ENCODE measurements around the gene ZMIZ1.

The ZMIZ1 gene

DNA sequence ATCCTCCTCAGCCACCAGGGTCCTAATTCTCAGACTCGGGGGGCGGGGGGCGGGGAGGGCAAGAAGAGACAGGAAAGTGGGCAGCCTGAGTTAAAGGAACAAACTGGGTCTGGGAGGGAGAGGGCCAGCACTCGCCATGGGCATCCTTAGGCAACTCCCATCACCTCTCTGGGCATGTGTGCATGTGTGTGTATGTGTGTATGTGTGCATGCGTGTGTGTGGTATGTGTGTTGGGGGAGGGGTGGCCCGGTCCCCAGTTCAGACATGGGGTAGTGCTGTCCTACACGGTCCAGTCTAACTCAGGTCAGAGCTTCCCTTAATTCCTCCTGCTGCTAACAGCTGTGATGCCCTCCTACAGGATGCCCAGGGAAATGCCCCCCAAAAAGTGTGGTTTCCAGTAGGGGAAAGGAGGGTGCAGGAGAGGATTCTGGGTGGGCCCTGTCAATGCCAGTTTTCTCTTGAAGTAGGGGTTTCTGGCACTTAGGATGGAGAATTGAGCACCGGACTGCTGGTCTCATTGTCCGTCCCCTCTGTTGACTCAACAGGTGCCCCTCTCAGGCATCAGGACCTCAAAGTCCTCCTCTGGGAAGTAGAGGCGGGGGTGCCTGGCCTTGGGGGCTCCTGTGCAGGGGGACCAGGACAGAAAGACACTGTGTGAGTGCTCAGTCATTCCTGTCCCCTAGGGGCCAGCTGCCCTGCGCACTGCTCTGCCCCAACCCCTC is 15.1 kb upstream of the ZMIZ1 start:
- no peak for DNase-seq

DNA sequence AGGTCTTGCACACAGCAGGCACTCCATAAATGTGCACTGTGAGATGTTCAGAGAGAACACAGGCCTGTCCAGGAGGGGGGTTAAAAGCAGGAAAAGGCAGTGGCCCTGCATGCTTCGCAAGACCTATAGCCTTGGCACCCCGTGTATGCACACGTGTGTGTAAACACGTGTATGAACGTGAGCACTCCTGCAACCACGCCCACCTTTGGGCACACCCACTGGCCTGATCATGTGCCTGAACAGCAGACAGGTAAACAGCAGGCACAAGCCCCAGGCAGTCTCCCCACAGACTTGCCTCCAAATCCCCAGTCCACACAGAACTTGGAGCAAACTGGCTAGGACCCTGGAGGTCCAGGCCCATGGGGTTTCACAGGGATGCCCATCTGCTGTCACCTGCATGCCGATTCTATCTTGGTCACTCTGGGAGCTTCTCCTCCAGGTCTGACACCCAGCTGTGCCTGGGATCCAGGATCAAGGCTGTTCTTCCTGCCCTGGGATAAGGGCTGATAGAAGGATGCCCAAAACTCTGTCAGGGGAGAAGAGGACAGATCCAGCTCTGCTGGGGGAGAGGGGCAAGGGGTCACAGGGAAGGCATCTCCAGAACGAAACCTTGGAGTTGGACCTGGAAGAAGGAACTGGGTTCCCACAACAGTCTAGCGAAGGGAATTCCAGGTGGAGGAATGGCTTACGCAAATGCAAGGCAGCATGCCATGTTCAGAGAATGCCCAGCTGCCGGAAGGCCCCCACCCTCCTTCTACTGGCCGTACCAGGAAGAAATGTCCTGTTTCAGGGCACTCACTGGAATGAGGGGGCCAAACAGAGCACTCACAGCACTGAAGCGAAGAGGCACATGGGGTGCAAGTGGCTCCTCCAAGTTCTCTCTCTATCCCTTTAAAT is 14.3 kb upstream of the ZMIZ1 start:
- no peak for DNase-seq

DNA sequence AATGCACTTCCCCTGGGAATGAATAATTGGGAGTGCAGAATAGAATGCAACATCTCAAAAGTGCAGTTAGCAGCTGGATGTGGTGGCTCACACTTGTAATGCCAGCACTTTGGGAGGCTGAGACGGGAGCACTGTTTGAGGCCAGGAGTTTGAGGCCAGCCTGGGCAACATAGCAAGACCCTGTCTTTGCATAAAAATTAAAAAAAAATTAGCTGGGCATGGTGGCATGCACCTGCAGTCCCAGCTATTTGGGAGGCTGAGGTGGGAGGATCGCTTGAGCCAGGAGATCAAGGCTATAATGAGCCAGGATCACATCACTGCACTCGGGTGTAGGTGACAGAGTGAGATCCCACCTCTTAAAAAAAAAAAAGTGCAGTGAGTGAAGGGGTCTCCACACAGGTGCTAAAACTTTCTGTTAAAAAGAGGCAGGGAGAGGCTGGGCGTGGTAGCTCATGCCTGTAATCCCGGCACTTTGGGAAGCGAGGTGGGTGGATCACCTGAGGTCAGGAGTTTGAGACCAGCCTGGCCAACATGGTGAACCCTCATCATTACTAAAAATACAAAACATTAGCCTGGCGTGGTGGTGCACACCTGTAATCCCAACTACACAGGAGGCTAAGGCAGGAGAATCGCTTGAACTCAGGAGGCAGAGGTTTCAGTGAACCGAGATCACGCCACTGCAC is 13.5 kb upstream of the ZMIZ1 start:
- DNase-seq, result no peak

DNA sequence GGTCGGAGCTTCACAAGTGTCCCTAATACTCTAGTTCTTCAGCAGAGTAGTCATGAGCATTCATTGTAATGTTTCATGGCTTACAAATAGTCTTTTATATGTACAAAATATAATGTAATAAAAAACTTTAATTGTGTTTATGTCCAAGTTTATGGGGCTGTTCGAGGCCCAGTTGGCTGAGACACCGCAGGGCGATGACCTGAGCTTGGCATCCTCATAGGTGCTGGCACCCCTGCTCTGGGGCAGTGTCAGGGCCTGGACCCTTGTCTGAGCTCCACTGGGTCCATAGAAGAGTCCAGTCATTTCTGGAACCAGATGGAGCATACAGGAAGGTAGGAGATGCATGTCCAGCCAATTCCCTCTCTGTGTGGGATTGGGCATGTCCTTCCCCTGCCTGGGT is 12.9 kb upstream of the ZMIZ1 start:
- DNase-seq, result no peak

DNA sequence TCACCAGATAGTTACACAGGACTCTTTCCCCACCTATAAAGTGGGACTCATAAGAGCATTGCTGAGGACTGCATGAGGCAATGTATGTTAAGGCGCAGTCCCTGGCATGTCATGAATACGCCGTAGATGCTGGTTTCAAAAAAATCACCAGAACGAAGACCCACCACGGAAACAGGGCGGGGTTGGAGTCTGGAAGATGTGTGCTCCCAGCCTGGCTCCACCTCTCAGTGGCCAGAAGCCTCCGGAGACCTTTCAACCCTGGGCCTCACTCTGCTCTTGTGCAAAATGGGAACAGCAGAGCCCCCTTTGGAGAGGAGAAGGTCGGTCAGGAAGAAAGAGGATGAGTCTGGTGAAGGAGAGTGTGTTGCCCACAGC is 12.4 kb upstream of the ZMIZ1 start:
- DNase-seq, result no peak

DNA sequence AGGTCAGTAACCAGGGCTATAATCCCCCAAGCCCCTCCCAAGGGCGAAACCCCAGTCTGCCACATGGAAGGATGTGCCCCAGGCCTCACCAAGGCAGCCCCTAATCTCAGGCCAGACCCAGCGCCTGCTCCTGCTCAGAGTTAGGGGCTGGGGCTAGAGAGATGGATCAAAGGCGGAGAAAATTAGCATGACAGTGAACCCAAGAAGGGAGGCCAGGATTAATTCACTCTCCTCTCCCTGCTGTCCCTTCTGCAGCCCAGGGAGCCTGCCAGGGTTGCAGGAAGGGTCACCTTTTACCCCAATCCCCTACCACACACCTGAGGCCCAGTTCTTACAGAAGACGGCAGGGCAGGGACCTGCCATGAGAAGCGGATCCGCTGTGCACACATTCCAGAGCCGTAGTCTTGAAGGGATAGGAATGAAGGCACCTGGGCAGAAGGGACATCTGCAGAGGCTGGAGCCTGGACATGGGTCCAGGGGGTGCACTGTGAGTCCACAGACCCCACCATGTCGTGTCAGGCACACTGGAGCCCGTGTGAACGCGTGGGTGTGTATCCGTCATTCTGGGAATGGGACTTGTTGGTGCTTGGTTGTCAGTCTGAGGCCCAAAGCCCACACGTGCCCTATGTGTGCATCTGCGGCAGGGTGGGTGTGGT is 11.9 kb upstream of the ZMIZ1 start:
- no peak for DNase-seq

DNA sequence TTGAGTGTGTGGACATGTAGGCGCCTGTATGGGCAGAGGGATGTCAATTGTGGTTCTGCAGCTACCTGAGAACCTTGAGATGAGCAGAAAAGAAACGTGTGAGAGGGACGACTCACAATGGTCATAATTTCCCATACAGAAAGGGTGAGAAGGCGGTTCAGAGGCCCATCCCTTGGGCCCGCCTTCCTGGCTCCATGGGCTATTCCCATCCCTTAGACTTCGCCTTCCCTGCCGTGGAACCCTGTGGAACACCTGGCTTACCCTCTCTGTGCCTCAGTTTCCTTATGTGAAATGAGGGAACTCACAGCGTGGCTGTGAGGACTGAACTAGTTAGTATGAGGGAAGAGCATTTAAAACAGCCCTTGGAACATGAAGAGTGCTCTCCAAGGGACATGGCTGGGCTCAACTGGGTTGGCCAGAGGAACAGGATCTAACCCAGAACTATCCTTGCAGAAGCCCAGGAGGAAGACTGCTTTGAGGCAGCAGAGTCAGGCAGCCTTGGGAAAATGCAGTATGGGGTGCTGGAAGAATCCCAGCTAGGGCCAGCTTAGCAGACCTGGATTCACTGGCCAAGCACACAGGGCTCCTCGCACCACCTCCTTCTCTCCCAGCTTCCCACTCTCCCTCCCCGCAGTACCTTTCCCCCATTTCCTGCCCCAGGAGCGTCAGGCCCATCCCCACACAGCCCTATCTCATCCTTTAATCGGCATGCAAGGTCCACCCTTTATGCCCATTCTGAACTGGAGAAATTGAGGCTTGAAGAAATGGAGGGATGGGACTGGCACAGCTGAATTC is 11.1 kb upstream of the ZMIZ1 start:
- no peak for DNase-seq

DNA sequence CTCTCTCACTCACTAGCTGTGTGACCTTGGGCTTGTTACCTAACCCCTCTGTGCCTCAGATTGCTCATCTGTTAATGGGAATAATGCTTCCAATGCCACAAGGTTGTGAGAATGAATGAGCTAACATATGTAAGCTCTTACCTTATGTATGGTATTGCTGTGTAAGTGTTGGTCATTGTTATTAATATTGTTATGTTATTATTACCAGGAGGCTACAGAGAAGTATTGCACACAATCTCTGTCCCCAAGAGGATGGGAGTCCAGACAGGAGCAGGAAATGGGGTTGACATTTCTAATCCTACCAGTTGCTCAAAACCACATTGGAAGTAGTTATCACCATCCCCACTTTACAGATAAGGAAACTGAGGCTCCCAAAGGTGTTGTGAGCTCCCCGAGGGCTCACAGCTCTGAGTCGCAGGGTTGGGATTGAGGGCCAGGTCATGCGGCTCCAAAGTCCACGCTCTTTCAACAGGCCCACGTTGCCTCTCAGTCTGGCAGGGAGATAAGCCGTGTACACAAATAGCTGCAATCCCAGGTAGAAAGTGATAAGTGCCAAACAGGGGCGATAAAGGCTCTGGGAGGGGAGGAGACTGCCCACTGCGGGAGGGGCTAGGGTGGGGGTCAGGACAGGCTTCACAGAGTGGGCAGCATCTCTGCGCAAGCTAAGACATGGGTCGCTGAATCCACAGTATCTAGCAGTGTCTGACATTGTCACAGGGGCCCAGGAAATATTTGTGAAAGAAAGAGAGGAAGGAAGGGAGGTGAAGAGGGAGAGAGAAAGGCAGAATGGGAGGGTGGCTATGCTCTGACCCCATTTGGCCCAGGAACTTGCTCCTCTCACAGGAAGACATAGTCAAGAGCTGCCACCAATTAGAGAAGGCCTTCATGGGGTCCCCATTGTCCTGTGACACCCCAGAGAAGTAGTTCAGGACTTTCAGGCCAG is 9.6 kb upstream of the ZMIZ1 start:
- DNase-seq, result no peak

DNA sequence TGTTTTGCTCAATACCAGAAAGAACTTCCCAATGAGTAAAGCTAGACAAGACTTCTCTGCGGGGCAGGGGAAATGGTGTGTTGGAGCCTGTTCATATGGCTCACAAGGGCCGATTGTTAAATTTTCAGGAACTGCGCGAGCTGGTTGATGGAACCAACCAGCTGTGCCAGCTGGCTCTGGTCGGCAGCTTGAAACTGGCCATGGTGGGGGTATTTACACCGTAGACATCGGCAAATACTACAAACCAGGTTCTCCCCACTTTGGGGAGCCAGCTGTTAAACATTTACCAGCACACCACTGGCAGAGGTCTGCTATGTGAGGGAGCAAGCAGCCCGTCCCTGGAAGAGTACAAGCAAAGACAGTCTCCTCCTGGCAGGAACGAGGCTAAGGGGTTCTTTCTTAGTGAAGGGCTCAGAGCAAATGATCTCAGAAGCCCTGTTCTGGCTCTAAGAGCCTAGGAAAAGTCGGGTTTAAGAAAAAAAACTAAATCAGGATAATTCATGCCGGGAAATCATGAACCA is 8.8 kb upstream of the ZMIZ1 start:
- DNase-seq, result no peak

DNA sequence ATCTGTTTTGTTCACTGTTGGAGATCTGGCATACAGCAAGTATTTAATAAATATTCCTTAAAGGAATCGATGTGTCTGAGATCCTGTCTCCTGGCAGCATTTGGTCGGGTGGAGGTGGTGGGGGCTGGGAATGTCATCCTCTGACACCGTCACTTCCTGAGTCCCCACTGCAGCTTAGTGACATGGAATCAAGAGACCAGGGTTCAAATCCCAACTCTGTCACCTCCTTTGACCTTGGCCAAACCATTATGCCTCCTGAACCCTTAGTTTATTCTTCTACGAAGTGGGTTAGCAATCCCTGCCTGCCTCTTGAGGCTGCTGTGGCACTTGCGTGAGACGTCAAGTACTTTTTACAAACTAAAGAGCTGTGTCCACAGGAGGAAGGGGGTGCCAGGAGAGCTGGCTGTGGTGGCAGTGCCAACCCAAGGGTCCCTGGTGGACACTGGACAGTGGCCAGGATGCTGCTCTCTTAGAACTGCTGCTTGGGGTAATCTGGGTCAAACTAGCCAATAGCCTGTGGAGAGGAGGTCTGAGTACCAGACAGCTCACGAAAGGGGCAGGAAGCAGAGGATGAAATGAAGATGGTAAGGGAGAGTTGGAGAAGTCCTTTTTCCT is 8.0 kb upstream of the ZMIZ1 start:
- no peak for DNase-seq

DNA sequence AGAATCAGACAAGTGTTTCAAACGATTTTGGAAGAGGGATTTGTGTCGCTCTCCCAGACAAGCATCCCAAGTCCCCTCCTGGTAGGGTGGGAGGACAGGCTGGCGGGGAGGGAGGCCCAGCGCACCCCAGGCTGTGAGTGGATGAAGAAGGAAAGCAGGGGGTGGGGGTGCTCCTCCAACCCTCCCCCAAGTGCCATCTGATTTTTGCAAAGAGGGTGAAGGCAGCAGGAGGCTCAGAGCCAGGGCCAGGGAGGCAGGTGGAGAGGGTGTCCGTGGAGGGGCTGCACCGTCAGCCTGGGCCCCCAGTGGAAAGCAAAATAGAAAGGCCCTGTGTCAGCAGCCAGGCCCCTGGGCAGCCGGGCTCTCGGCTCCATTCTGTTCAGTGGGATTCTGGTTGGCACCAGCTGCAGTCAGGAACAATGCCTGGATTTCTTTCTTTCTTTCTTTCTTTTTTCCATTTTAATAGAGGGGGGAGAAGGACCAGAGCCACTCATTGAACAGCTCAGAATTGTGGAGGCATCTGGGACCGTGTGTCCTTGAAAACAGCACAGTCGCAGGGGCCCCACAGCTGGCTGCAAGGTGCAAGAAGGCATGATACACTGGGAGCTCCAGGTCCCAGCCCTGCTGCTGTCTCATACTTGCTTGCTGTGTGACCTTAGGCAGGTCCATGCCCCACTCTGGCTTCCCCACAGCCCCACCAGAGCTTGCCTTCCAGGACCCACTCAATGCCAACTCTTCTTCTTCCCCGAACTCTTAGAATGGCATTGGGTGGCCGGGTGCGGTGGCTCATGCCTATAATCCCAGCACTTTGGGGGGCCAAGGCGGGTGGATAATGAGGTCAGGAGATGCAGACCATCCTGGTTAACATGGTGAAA is 7.1 kb upstream of the ZMIZ1 start:
- no peak for DNase-seq

DNA sequence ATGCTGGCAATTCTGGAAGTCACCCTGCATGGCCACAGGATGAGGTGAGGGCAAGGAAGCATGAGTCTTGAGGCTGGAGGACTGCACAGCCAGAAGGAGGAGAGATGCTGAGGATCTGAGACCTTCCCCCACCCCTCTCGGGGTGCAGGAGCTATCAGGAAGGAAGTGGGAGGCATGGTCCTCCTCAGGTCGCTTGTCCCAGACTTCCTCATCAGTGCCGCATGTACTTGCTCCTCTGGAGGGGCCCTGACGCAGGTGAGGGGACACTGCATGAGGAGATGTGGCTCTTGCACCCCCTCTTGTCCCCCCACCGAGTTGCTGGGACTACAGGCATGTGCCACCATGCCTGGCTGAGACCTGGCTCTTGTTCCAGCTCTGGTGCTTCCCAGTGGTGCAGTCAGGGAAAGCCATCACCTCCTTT is 5.7 kb upstream of the ZMIZ1 start:
- no peak for DNase-seq

DNA sequence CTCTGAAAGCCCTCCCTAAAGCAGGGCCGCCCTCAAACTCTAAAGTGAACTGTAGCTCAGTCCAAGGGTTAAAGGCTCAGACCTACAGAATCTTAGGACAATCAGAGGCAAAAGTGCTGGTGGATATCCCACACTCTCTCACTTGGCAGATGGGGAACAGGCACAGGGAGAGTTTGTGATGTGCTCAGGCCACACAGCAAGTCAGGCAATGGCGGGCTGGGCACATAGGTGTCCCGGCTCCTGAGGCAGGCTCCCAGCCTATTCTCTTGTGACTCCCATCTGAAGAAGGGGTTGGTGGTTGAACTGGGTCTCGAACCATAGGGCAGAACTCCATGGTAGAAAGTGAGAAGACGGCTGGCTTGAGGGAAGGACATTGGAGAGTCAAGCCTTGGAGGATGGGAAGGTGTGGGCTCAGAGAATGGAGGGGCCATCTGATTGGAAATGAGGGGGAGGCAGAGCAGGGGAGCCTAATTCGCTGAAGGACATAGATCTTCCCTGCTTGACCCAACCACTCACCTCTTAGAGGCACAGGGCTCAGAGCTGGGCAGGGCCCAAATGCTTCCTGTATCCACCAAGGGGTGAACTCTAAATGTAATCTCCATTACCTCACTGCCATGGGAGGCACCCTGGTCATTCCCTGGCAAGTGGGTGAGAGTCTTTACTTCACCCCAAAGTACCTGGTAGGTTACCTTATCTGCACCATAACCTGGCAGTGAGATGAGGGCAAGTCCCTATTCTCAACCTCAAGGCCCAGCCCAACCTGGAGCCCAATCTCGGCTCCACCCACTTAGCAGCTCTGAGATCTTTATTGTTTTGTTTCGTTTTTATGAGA is 4.9 kb upstream of the ZMIZ1 start:
- no peak for DNase-seq

DNA sequence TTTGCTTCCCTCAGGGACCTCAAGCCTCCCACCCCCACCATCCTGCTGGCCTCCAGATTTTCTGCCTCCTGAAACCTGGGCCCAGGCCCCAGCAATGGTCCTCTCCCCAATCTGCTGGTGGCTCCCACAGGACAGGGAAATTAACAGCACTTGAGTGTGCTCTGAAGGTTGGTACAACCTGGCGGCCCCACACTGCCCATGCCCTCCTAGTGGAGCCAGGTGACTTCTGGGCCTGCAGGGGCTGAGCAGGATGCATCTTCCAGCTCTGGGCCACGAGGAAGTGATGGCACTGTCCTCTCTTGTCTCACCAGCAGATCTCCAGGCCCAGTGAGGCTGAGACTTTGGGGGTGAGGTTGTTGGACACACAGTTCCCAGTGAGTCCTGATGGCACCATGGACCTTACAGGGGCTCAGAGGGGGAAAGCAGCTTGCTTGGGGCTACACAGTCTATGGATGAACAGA is 3.6 kb upstream of the ZMIZ1 start:
- DNase-seq, result no peak

DNA sequence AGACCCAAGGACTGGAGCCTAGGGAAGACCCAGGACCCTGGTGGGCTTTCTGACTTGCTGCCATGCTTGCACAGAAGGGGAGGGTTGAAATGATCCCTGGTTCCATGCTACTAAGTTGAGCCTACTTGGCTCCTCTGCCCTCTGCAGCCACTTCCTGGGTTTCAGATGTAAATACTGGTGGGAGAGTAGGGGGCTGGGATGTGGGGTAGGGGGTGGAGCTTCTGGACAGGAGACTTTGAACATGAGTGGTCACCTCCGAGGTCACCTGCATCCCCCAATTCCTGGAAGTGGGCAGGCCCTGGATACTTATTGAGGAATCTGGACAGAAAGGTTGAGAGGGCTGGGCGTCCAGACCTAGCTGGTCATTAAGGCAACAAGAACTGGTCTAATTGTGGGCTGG is 2.9 kb upstream of the ZMIZ1 start:
- no peak for DNase-seq

DNA sequence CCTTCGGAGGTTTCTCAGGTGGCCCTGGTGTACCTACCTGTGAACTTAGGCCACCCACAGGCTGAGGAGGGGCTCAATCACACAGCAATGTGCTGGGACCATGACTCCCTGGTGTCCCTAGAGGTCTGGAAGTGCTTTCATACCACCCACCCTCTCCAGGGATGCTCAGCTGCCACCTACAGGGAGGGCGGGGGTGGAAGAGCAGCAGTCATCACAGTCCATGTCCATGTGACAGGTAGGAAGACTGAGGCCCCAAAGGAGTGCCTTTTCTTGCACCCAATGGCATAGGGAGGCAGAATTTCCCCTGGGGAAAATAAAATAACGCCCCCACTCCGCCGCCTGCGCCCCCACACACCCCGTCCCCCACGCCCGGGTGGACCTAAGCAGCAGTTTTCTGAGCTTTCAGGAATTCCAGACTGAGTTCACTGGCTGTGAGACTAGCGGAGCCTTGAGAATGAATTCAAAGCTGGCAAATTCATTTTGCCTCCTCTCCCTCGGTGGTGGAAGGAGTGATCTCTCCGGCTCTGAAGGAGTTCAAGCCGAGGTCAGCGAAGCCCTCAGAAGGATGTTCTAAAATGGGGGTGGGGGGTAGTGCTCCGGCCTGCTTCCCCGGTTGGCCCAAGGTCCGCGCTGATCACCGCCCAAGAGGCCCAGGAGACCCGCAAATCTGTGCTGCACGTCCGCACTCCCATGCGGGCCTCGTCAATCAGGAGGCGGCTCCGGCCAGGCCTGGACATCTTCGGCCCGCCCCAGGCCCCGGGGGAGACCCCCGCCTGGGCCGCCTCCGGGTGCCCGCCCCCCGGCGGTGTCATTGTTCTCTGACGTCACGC is 2.1 kb upstream of the ZMIZ1 start:
- DNase-seq, result no peak
